ENCODE measurements around the gene EIF2S3. TPM values are rescaled to one million over a fixed set of nuclear protein-coding genes. Genes with fewer than 3 reads are reported as not detected.

Gene EIF2S3
- total RNA-seq: 100 to 1,000 TPM; 316 to 336 TPM

- Mint-ChIP-seq H3K36me3 (ENCODE audit: low read depth) (peaks cover 13% of the 10 kb centered on the region), H3K4me1 (peaks cover 7% of the 10 kb centered on the region), H3K27me3 (no peaks in the 10 kb centered on the region), H3K4me3 (no peak within 1 kb of the TSS), H3K27ac (no peak within 1 kb of the TSS), H3K9me3 (ENCODE audit: low read depth) (no peaks in the 10 kb centered on the region)
- POLR2A ChIA-PET: interaction anchor here (0.6 to 2.8 kb wide), 12 partner anchors 11 to 273 kb away, joined by 3 to 31 read pairs (median 4); partner anchors contain the start of genes KLHL15 and SAT1
- intact Hi-C loops (cut with DNase I, micrococcal nuclease): loop anchor here (1.0 to 5.0 kb wide), 11 partner anchors 26 to 392 kb away; partner anchors contain the start of genes CXorf58 (in 2 of the 2), SAT1 (in 2 of the 2), ACOT9 (in 1 of the 2) and PRDX4 (in 1 of the 2)
- ATAC-seq: peak; percentile 89
- CTCF ChIA-PET: interaction anchor here (0.6 to 2.8 kb wide), 23 partner anchors 12 to 363 kb away, joined by 3 to 32 read pairs (median 3); partner anchors contain the start of genes APOO, CXorf58, KLHL15 and SAT1
- DNase-seq: peak; percentile 89
Observed at GRCh38 chrX:24054182-24055042, at the start of gene EIF2S3. EIF2S3 (plus strand) TSS chrX:24054956; CDS start chrX:24054969, 13 bp downstream.

- peaks cover 28% of the 10 kb centered on the region for H3K4me1 Mint-ChIP-seq
- POLR2A ChIA-PET: interaction anchor here (0.7 kb wide), 1 partner anchor 98 kb away, joined by 3 read pairs; no protein-coding TSS in a partner anchor
Observed at GRCh38 chrX:24005028-24005427, 49.7 kb upstream of the EIF2S3 start.

GRCh38 chrX:24005867-24006266 lies 48.9 kb upstream of the EIF2S3 start:
- Mint-ChIP-seq H3K27ac (no peak overlapping the region), H3K4me3 (no peak overlapping the region), H3K36me3 (ENCODE audit: low read depth) (peaks cover 31% of the 10 kb centered on the region), H3K4me1 (peaks cover 37% of the 10 kb centered on the region), H3K27me3 (no peaks in the 10 kb centered on the region), H3K9me3 (ENCODE audit: low read depth) (no peaks in the 10 kb centered on the region)
- POLR2A ChIA-PET: no interaction called here
- intact Hi-C loops (cut with DNase I, micrococcal nuclease): no loop called here
- CTCF ChIA-PET: no interaction called here
- ATAC-seq (no peak), DNase-seq (no peak)

More at GRCh38 chrX:24005028-24005427, 49.7 kb upstream of the EIF2S3 start:
- peaks cover 31% of the 10 kb centered on the region for H3K36me3 Mint-ChIP-seq (ENCODE audit: low read depth)
- H3K27me3 Mint-ChIP-seq: no peaks in the 10 kb centered on the region
- DNase-seq: no peak
- intact Hi-C loops (cut with DNase I, micrococcal nuclease): no loop called here
- no peaks in the 10 kb centered on the region for H3K9me3 Mint-ChIP-seq (ENCODE audit: low read depth)
- ATAC-seq: no peak
- no peak overlapping the region for H3K4me3 Mint-ChIP-seq
- H3K27ac Mint-ChIP-seq: peak overlapping the region; percentile 51
- CTCF ChIA-PET: no interaction called here

GRCh38 chrX:24012266-24012665 lies 42.5 kb upstream of the EIF2S3 start:
- Mint-ChIP-seq H3K27ac (no peak overlapping the region), H3K9me3 (ENCODE audit: low read depth) (no peaks in the 10 kb centered on the region), H3K4me1 (peaks cover 42% of the 10 kb centered on the region), H3K36me3 (ENCODE audit: low read depth) (peaks cover 23% of the 10 kb centered on the region), H3K4me3 (no peak overlapping the region), H3K27me3 (no peaks in the 10 kb centered on the region)
- intact Hi-C loops (cut with DNase I, micrococcal nuclease): loop anchor here (5.0 kb wide), 2 partner anchors 55 to 230 kb away; partner anchors contain the start of gene SAT1 (in 1 of the 2)
- CTCF ChIA-PET: interaction anchor here (0.9 to 1.2 kb wide), 4 partner anchors 10 to 229 kb away, joined by 3 to 4 read pairs (median 4); partner anchors contain the start of gene SAT1
- no peak for DNase-seq
- POLR2A ChIA-PET: no interaction called here
- ATAC-seq: no peak

- peak overlapping the region; percentile 93 for H3K27ac Mint-ChIP-seq
Observed at GRCh38 chrX:24014388-24015018, 40.3 kb upstream of the EIF2S3 start.

GRCh38 chrX:24017674-24018073 lies 37.1 kb upstream of the EIF2S3 start:
- Mint-ChIP-seq H3K36me3 (ENCODE audit: low read depth) (peaks cover 21% of the 10 kb centered on the region), H3K4me1 (peaks cover 47% of the 10 kb centered on the region), H3K9me3 (ENCODE audit: low read depth) (no peaks in the 10 kb centered on the region), H3K27me3 (no peaks in the 10 kb centered on the region), H3K27ac (no peak overlapping the region), H3K4me3 (no peak overlapping the region)
- POLR2A ChIA-PET: interaction anchor here (0.7 kb wide), 1 partner anchor 274 kb away, joined by 6 read pairs; no protein-coding TSS in a partner anchor
- intact Hi-C loops (cut with DNase I, micrococcal nuclease): no loop called here
- no peak for DNase-seq
- no peak for ATAC-seq
- CTCF ChIA-PET: no interaction called here

More at GRCh38 chrX:24014388-24015018, 40.3 kb upstream of the EIF2S3 start:
- H3K9me3 Mint-ChIP-seq (ENCODE audit: low read depth): no peaks in the 10 kb centered on the region
- ChIA-PET POLR2A (no interaction called here), CTCF (interaction anchor here (1.0 to 1.5 kb wide), 2 partner anchors 9 to 21 kb away, joined by 3 read pairs; no protein-coding TSS in a partner anchor)
- DNase-seq: peak; percentile 77
- ATAC-seq: peak; percentile 92
- H3K4me3 Mint-ChIP-seq: peak overlapping the region; percentile 62
- H3K4me1 Mint-ChIP-seq: peaks cover 42% of the 10 kb centered on the region
- no peaks in the 10 kb centered on the region for H3K27me3 Mint-ChIP-seq
- intact Hi-C loops (cut with DNase I, micrococcal nuclease): loop anchor here (2.0 to 5.0 kb wide), 3 partner anchors 57 to 232 kb away; partner anchors contain the start of gene SAT1 (in 1 of the 2)
- H3K36me3 Mint-ChIP-seq (ENCODE audit: low read depth): peaks cover 22% of the 10 kb centered on the region

- Mint-ChIP-seq H3K27me3 (no peaks in the 10 kb centered on the region), H3K27ac (no peak overlapping the region), H3K9me3 (ENCODE audit: low read depth) (no peaks in the 10 kb centered on the region), H3K36me3 (ENCODE audit: low read depth) (peaks cover 29% of the 10 kb centered on the region), H3K4me3 (no peak overlapping the region), H3K4me1 (peaks cover 50% of the 10 kb centered on the region)
- intact Hi-C loops (cut with DNase I, micrococcal nuclease): no loop called here
- ChIA-PET CTCF (interaction anchor here (0.6 kb wide), 2 partner anchors 38 to 362 kb away, joined by 3 read pairs; no protein-coding TSS in a partner anchor), POLR2A (no interaction called here)
- ATAC-seq (no peak), DNase-seq (no peak)
Observed at GRCh38 chrX:24018809-24019208, 35.9 kb upstream of the EIF2S3 start.

- intact Hi-C loops (cut with DNase I, micrococcal nuclease): no loop called here
- peaks cover 45% of the 10 kb centered on the region for H3K4me1 Mint-ChIP-seq
- no peaks in the 10 kb centered on the region for H3K9me3 Mint-ChIP-seq (ENCODE audit: low read depth)
- ATAC-seq (no peak), DNase-seq (no peak)
- peaks cover 25% of the 10 kb centered on the region for H3K36me3 Mint-ChIP-seq (ENCODE audit: low read depth)
- H3K4me3 Mint-ChIP-seq: no peak overlapping the region
- ChIA-PET POLR2A (no interaction called here), CTCF (interaction anchor here (0.6 kb wide), 1 partner anchor 38 kb away, joined by 3 read pairs; no protein-coding TSS in a partner anchor)
- no peaks in the 10 kb centered on the region for H3K27me3 Mint-ChIP-seq
- H3K27ac Mint-ChIP-seq: no peak overlapping the region
Observed at GRCh38 chrX:24019448-24019847, 35.3 kb upstream of the EIF2S3 start.

- Mint-ChIP-seq H3K4me3 (peak overlapping the region; percentile 29), H3K27me3 (no peaks in the 10 kb centered on the region), H3K27ac (peak overlapping the region; percentile 23), H3K9me3 (ENCODE audit: low read depth) (no peaks in the 10 kb centered on the region), H3K36me3 (ENCODE audit: low read depth) (peaks cover 23% of the 10 kb centered on the region), H3K4me1 (peaks cover 35% of the 10 kb centered on the region)
- CTCF ChIA-PET: no interaction called here
- intact Hi-C loops (cut with DNase I, micrococcal nuclease): loop anchor here in 1 of 2 experiments (10.0 kb wide), 1 partner anchor 356 kb away; the partner anchor contains the start of gene PRDX4
- no peak for DNase-seq
- ATAC-seq: no peak
- POLR2A ChIA-PET: interaction anchor here (0.6 to 0.7 kb wide), 2 partner anchors 35 to 119 kb away, joined by 3 read pairs; partner anchors contain the start of gene EIF2S3
Observed at GRCh38 chrX:24020306-24020876, 34.4 kb upstream of the EIF2S3 start.

- POLR2A ChIA-PET: no interaction called here
Observed at GRCh38 chrX:24023544-24023943, 31.2 kb upstream of the EIF2S3 start.

More at GRCh38 chrX:24023544-24023943, 31.2 kb upstream of the EIF2S3 start:
- H3K4me1 Mint-ChIP-seq: peaks cover 29% of the 10 kb centered on the region
- no peaks in the 10 kb centered on the region for H3K9me3 Mint-ChIP-seq (ENCODE audit: low read depth)
- no peaks in the 10 kb centered on the region for H3K27me3 Mint-ChIP-seq
- peak overlapping the region; percentile 83 for H3K4me3 Mint-ChIP-seq
- CTCF ChIA-PET: interaction anchor here (0.5 to 4.2 kb wide), 3 partner anchors 9 to 126 kb away, joined by 3 to 32 read pairs (median 3); partner anchors contain the start of gene EIF2S3
- peak overlapping the region; percentile 83 for H3K27ac Mint-ChIP-seq
- intact Hi-C loops (cut with DNase I, micrococcal nuclease): loop anchor here in 1 of 2 experiments (10.0 kb wide), 1 partner anchor 359 kb away; the partner anchor contains the start of gene PRDX4
- no peak for ATAC-seq
- no peak for DNase-seq
- H3K36me3 Mint-ChIP-seq (ENCODE audit: low read depth): peaks cover 20% of the 10 kb centered on the region
